HCT116 (cell line): ENCODE measurements around the gene ZNF761. TPM values are rescaled to one million over a fixed set of nuclear protein-coding genes. Genes with fewer than 3 reads are reported as not detected.
"Not testable (repeated sequence)": the region's sequence is repeated elsewhere in the genome, so short reads cannot be mapped to it uniquely, and the experiment has no call there.

Experiments used
- ATAC-seq: fragments of 200-7000 bp; cut with Tn5 transposase; 2 replicates; pipeline ENCODE4 v1.9.1; 2020; ENCODE audit warnings: mild to moderate bottlenecking, moderate library complexity
- BruUV-seq: library from RNA; stranded (reverse); fragments of 400-500 nt; replicated peaks from 2 replicates; lab custom pipeline; 2021; lab: Mats Ljungman, UMichigan
- CTCF ChIA-PET: fragments of 300-600 bp; sonication (Branson Sonifier 250); formaldehyde crosslinking; loops from one replicate; lab custom pipeline; 2021; ENCODE audit warnings: antibody characterized with exemption; lab: Charles Lee
- POLR2A ChIA-PET: fragments of 300-600, 350-600 bp; sonication (Branson Sonifier 250); formaldehyde crosslinking; loops from one replicate; lab custom pipeline; 2021; ENCODE audit warnings: antibody characterized with exemption; lab: Charles Lee
- RAD21 ChIA-PET, 2 experiments: fragments of 300-600 bp; sonication (Branson Sonifier 250); formaldehyde crosslinking; loops; one replicate each; lab custom pipeline; 2023; ENCODE audit warnings: low total read pairs in 2 of 2; ENCODE audit not compliant: uncharacterized antibody in 2 of 2, unreplicated experiment in 2 of 2, low non-redundant PET in 1 of 2; lab: Charles Lee
- DNase-seq: peaks from one replicate; pipeline ENCODE4 v3.0.0-alpha.2; 2010; ENCODE audit warnings: low read depth, low spot score
- H2AFZ ChIP-seq: fragments of 200-600 bp; shearing (Covaris generic), sonication (generic); 2 replicates; pipeline ENCODE4 v1.6.1; 2017; ENCODE audit warnings: low read depth, mixed run types, mixed read lengths, antibody characterized with exemption, low read length; ENCODE audit not compliant: poor library complexity, severe bottlenecking
- H3K27ac ChIP-seq: 2 replicates; pipeline ENCODE4 v1.5.1; 2012; ENCODE audit warnings: low read depth, low read length
- H3K27me3 ChIP-seq: fragments of 200-600 bp; sonication (generic); 2 replicates; pipeline ENCODE4 v1.6.1; 2016; ENCODE audit warnings: mixed run types, low read length, mixed read lengths; ENCODE audit not compliant: insufficient read depth
- H3K36me3 ChIP-seq, 2 experiments: fragments of 200-500 bp in 1 of 2; fragments of 200-600 bp in 1 of 2; sonication (Bioruptor generic) in 1 of 2; sonication (generic) in 1 of 2; 2 replicates each; pipeline versions ENCODE4 v1.5.1 to v1.6.1; 2014 to 2016; ENCODE audit warnings: low read length in 2 of 2, inconsistent platforms in 1 of 2, mixed read lengths in 1 of 2, mixed run types in 1 of 2; ENCODE audit not compliant: insufficient read depth in 2 of 2, control insufficient read depth in 1 of 2
- H3K4me1 ChIP-seq, 2 experiments: fragments of 200-600 bp in 1 of 2; sonication (generic) in 1 of 2; 2 replicates each; pipeline versions ENCODE4 v1.5.1 to v1.6.1; 2012 to 2017; ENCODE audit warnings: low read length in 2 of 2, inconsistent platforms in 1 of 2, mild to moderate bottlenecking in 1 of 2, mixed read lengths in 1 of 2, mixed run types in 1 of 2, moderate library complexity in 1 of 2; ENCODE audit not compliant: insufficient read depth in 2 of 2, control insufficient read depth in 1 of 2
- H3K4me2 ChIP-seq: fragments of 200-600 bp; sonication (generic); 2 replicates; pipeline ENCODE4 v1.6.1; 2017; ENCODE audit warnings: mixed run types, low read length, mixed read lengths
- H3K4me3 ChIP-seq, 2 experiments: fragments of 200-600 bp in 1 of 2; sonication (generic) in 1 of 2; replicated peaks in 1 of 2; 2 replicates each; pipeline ENCODE4 v1.5.1; 2011 to 2016; ENCODE audit warnings: low read length in 2 of 2, control low read depth in 1 of 2, low read depth in 1 of 2, mild to moderate bottlenecking in 1 of 2, mixed read lengths in 1 of 2, mixed run types in 1 of 2
- H3K79me2 ChIP-seq: fragments of 200-600 bp; sonication (generic); 2 replicates; pipeline ENCODE4 v1.6.1; 2017; ENCODE audit warnings: mild to moderate bottlenecking, mixed run types, low read length, moderate library complexity, mixed read lengths; ENCODE audit not compliant: insufficient read depth
- H3K9ac ChIP-seq: fragments of 200-600 bp; sonication (generic); 2 replicates; pipeline ENCODE4 v1.6.1; 2016; ENCODE audit warnings: low read length, mixed read lengths
- H3K9me2 ChIP-seq: fragments of 200-600 bp; sonication (generic), shearing (Covaris generic); 2 replicates; pipeline ENCODE4 v1.6.1; 2017; ENCODE audit warnings: mixed run types, mild to moderate bottlenecking, moderate library complexity; ENCODE audit not compliant: insufficient read depth
- H3K9me3 ChIP-seq, 2 experiments: fragments of 200-500 bp in 1 of 2; fragments of 200-600 bp in 1 of 2; sonication (Bioruptor generic) in 1 of 2; sonication (generic) in 1 of 2; 2 replicates each; pipeline ENCODE4 v1.6.1; 2014 to 2017; ENCODE audit warnings: low read length in 2 of 2, mixed read lengths in 2 of 2, inconsistent platforms in 1 of 2, low read depth in 1 of 2, mild to moderate bottlenecking in 1 of 2, mixed run types in 1 of 2, moderate library complexity in 1 of 2; ENCODE audit not compliant: control insufficient read depth in 1 of 2, insufficient read depth in 1 of 2
- H4K20me1 ChIP-seq: fragments of 200-600 bp; sonication (generic), shearing (Covaris generic); 2 replicates; pipeline ENCODE4 v1.6.1; 2017; ENCODE audit warnings: mixed run types, mild to moderate bottlenecking, moderate library complexity; ENCODE audit not compliant: insufficient read depth
- ZBTB33 ChIP-seq: IDR thresholded peaks from 2 replicates; pipeline ENCODE4 v1.6.1; 2011; ENCODE audit warnings: mild to moderate bottlenecking, low read length, moderate library complexity; ENCODE audit not compliant: insufficient replicate concordance; ENCODE audit errors: extremely low read depth
- intact Hi-C: fragments of 100-400 bp; cut with micrococcal nuclease; formaldehyde crosslinking; loops from 2 replicates; pipeline ENCODE4 v1.10.0; 2022
- total RNA-seq: library from RNA; stranded (reverse); gene quantifications from one replicate; pipeline ENCODE4 v1.2.1, GENCODE V29; 2021; ENCODE audit not compliant: unreplicated experiment

ZNF761 gene
- total RNA-seq, 1 experiment from 2014 or later, result 8.8 TPM

- no peaks in the 10 kb centered on the region for H3K4me1 ChIP-seq
- no peak overlapping the region for H3K27ac ChIP-seq
- no peaks in the 10 kb centered on the region for H3K79me2 ChIP-seq
- no peak overlapping the region for H3K4me3 ChIP-seq
- no peak overlapping the region for H2AFZ ChIP-seq
- no peak for TF ChIP-seq ZBTB33
- TSS peak; percentile 20 for BruUV-seq
- H3K9ac ChIP-seq, result no peak overlapping the region
- H3K4me2 ChIP-seq, result no peak overlapping the region
- H3K9me2 ChIP-seq, result no peaks in the 10 kb centered on the region
- H4K20me1 ChIP-seq, result no peaks in the 10 kb centered on the region
- CTCF ChIA-PET, result no interaction called here
- intact Hi-C loops, result loop anchor here (10.0 kb wide), 1 partner anchor 199 kb away; no protein-coding TSS in a partner anchor
- POLR2A ChIA-PET, result no interaction called here
- ATAC-seq (no peak), DNase-seq (no peak)
- RAD21 ChIA-PET, result no interaction called here
- peaks cover 7 to 34% of the 10 kb centered on the region in 2 experiments for H3K36me3 ChIP-seq
- no peaks in the 10 kb centered on the region for H3K27me3 ChIP-seq
- H3K9me3 ChIP-seq, result peaks cover 21 to 43% of the 10 kb centered on the region in 2 experiments; a peak in 3 of 4 replicates
These were observed 24.0 kb downstream of the ZNF761 start for GRCh38 chr19:53455828-53456227.

- ATAC-seq, H3K27me3 ChIP-seq, H3K27ac ChIP-seq, H3K9ac ChIP-seq, CTCF ChIA-PET, BruUV-seq, H3K4me3 ChIP-seq, H3K4me1 ChIP-seq, H2AFZ ChIP-seq, H3K36me3 ChIP-seq, RAD21 ChIA-PET, H3K9me2 ChIP-seq, H3K79me2 ChIP-seq, H3K4me2 ChIP-seq, DNase-seq, H4K20me1 ChIP-seq, intact Hi-C loops, POLR2A ChIA-PET: not testable (repeated sequence)
- H3K9me3 ChIP-seq, result peaks cover 20 to 26% of the 10 kb centered on the region in 2 experiments; a peak in 3 of 4 replicates
These were observed 28.4 kb downstream of the ZNF761 start for GRCh38 chr19:53460131-53460721.
